Adrenal gland (tissue), 5 donors: ENCODE results near the gene ARPP21.

Experiments used
- POLR2A ChIP-seq, 2 donors: fragments of 450-650 bp; IDR thresholded peaks; one replicate each; pipeline ENCODE4 v1.6.1; 2017; ENCODE audit warnings: antibody characterized with exemption in 2 of 2, mild to moderate bottlenecking in 2 of 2, moderate library complexity in 1 of 2
- TF ChIP-seq, protein P1 (sequence below), 6 experiments: fragments of 450-650 bp in 4 of 6; fragments of 200-600 bp in 2 of 6; sonication (generic) in 1 of 6; IDR thresholded peaks; 1 replicate in 5 of 6; 2 replicates in 1 of 6; pipeline versions ENCODE4 v1.5.1 to v1.8.0; 2016 to 2021; ENCODE audit warnings: antibody characterized with exemption in 6 of 6, mild to moderate bottlenecking in 2 of 6, moderate library complexity in 1 of 6
- donor health status: DM: no; HTN: no; CAD: no.

- TF ChIP-seq, protein P1, sequence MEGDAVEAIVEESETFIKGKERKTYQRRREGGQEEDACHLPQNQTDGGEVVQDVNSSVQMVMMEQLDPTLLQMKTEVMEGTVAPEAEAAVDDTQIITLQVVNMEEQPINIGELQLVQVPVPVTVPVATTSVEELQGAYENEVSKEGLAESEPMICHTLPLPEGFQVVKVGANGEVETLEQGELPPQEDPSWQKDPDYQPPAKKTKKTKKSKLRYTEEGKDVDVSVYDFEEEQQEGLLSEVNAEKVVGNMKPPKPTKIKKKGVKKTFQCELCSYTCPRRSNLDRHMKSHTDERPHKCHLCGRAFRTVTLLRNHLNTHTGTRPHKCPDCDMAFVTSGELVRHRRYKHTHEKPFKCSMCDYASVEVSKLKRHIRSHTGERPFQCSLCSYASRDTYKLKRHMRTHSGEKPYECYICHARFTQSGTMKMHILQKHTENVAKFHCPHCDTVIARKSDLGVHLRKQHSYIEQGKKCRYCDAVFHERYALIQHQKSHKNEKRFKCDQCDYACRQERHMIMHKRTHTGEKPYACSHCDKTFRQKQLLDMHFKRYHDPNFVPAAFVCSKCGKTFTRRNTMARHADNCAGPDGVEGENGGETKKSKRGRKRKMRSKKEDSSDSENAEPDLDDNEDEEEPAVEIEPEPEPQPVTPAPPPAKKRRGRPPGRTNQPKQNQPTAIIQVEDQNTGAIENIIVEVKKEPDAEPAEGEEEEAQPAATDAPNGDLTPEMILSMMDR (IDR thresholded peaks at IDR 0.05), result no peak
- no peak for TF ChIP-seq POLR2A (IDR thresholded peaks at IDR 0.05)
Observed at GRCh38 chr3:35596335-35596995, 42.9 kb upstream of the ARPP21 start.
